Testis (tissue), 3 donors: ENCODE measurements around the gene PLCB1. TPM values are rescaled to one million over a fixed set of nuclear protein-coding genes. Genes with fewer than 3 reads are reported as not detected.

ENCODE experiments used
- DNase-seq: peaks from one replicate; pipeline ENCODE4 v3.0.0-alpha.2; 2019
- H3K27ac ChIP-seq, 2 donors: fragments of 200-600 bp; sonication (generic); one replicate each; pipeline ENCODE4 v1.5.1; 2019
- H3K27me3 ChIP-seq: fragments of 200-600 bp; sonication (generic); one replicate; pipeline ENCODE4 v1.5.1; 2019
- H3K36me3 ChIP-seq: fragments of 200-600 bp; sonication (generic); one replicate; pipeline ENCODE4 v1.5.1; 2017; ENCODE audit warnings: low read depth; ENCODE audit errors: missing control alignments
- H3K4me1 ChIP-seq: fragments of 200-600 bp; sonication (generic); one replicate; pipeline ENCODE4 v1.5.1; 2019
- H3K4me3 ChIP-seq, 2 donors: fragments of 200-600 bp; sonication (generic); one replicate each; pipeline ENCODE4 v1.5.1; 2017 to 2019
- H3K9me3 ChIP-seq: fragments of 200-600 bp; sonication (generic); one replicate; pipeline ENCODE4 v1.5.1; 2017
- POLR2A ChIP-seq: fragments of 450-650 bp; IDR thresholded peaks from one replicate; pipeline ENCODE4 v1.6.1; 2017; ENCODE audit warnings: antibody characterized with exemption, mild to moderate bottlenecking, moderate library complexity
- WGBS, 2 donors: methylation state at CpG; one replicate each; pipeline ENCODE4 v1.1.5; 2018; 5-methylcytosine and 5-hydroxymethylcytosine counted together
- intact Hi-C: fragments of 100-400 bp; cut with DNase I; formaldehyde crosslinking; loops from one replicate; pipeline ENCODE4 v1.15.1; 2023; ENCODE audit warnings: low total_unique reads
- polyA plus RNA-seq: library from polyadenylated mRNA; stranded (reverse); fragments of 350-450 nt; fragmentation: Illumina TruSeq; extraction: RNeasy Lipid Tissue Mini Kit (QIAGEN cat#74804); gene quantifications from one replicate; pipeline ENCODE4 v1.2.3, GENCODE V29; 2014; ENCODE audit warnings: low read depth, low replicate concordance; ENCODE audit not compliant: insufficient read depth
- total RNA-seq, 2 donors: library from RNA; depleted of rRNA; stranded (reverse); fragments of >200 nt; gene quantifications; one replicate each; pipeline ENCODE4 v1.2.3, GENCODE V29; 2016
- TF ChIP-seq, protein P1 (sequence below), 3 experiments: fragments of 450-650 bp in 2 of 3; fragments of 200-600 bp in 1 of 3; sonication (generic) in 1 of 3; IDR thresholded peaks; one replicate each; pipeline ENCODE4 v1.5.1; 2016 to 2019; ENCODE audit warnings: antibody characterized with exemption in 3 of 3, mild to moderate bottlenecking in 2 of 3, moderate library complexity in 1 of 3

Gene PLCB1
- total and polyA plus RNA-seq, 3 donors from 2014 or later = 3.1 to 9.8 (median 8.2) TPM

DNA sequence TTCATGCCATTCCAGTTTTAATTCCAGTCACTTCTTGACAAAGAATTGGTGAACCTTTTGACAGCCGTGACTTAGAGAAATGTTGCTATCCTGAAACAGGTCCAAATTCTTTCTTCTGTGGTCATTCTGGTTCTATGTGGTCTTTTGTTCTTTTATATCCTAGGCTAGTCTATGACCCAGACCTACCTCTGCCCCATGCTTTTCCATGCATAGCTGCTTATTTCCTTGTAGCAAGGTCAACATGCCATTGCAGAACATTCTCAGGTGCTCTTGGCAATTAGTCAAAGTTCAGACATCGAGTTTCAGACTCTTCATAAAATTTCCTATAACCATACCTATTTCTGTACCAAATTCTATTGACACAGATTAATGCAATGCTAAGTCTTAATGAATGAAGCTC is 202.6 kb downstream of the PLCB1 start:
- intact Hi-C loops = no loop called here
- no peak for DNase-seq
- Histone ChIP-seq H3K36me3 (no peaks in the 10 kb centered on the region), H3K9me3 (no peaks in the 10 kb centered on the region), H3K27ac (no peak overlapping the region), H3K4me3 (no peak overlapping the region), H3K4me1 (no peaks in the 10 kb centered on the region), H3K27me3 (no peaks in the 10 kb centered on the region)
- WGBS, 2 donors = 85 to 91% methylated on average over 2 of the region's 2 CpGs
- TF ChIP-seq POLR2A = no peak
- TF ChIP-seq, protein P1, sequence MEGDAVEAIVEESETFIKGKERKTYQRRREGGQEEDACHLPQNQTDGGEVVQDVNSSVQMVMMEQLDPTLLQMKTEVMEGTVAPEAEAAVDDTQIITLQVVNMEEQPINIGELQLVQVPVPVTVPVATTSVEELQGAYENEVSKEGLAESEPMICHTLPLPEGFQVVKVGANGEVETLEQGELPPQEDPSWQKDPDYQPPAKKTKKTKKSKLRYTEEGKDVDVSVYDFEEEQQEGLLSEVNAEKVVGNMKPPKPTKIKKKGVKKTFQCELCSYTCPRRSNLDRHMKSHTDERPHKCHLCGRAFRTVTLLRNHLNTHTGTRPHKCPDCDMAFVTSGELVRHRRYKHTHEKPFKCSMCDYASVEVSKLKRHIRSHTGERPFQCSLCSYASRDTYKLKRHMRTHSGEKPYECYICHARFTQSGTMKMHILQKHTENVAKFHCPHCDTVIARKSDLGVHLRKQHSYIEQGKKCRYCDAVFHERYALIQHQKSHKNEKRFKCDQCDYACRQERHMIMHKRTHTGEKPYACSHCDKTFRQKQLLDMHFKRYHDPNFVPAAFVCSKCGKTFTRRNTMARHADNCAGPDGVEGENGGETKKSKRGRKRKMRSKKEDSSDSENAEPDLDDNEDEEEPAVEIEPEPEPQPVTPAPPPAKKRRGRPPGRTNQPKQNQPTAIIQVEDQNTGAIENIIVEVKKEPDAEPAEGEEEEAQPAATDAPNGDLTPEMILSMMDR (IDR thresholded peaks at IDR 0.05) = no peak

DNA sequence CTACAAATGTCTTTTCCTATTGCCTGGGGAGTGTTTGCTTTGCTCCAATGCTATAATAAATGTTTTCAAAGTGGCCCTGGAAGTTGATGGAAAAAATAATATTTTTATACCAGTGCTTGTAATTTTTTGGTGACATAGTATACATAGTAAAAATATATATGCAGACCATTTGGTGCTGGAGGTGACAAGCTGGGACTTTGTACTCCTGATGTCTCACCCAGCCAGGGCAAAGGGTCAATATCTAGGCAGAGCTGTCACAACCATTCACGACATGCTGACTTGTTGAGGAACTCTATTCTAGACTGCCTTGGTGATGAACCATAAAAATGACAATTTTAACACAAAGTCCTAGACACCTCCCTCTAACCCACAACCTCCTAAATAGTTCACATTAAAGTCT is 203.0 kb downstream of the PLCB1 start:
- DNase-seq = no peak
- 85 to 92% methylated on average over 1 of the region's 1 CpG for WGBS, 2 donors
- Histone ChIP-seq H3K4me1 (no peaks in the 10 kb centered on the region), H3K9me3 (no peaks in the 10 kb centered on the region), H3K36me3 (no peaks in the 10 kb centered on the region), H3K27me3 (no peaks in the 10 kb centered on the region), H3K27ac (no peak overlapping the region), H3K4me3 (no peak overlapping the region)
- intact Hi-C loops = no loop called here
- TF ChIP-seq, protein P1 (IDR thresholded peaks at IDR 0.05) = no peak
- TF ChIP-seq POLR2A = no peak

DNA sequence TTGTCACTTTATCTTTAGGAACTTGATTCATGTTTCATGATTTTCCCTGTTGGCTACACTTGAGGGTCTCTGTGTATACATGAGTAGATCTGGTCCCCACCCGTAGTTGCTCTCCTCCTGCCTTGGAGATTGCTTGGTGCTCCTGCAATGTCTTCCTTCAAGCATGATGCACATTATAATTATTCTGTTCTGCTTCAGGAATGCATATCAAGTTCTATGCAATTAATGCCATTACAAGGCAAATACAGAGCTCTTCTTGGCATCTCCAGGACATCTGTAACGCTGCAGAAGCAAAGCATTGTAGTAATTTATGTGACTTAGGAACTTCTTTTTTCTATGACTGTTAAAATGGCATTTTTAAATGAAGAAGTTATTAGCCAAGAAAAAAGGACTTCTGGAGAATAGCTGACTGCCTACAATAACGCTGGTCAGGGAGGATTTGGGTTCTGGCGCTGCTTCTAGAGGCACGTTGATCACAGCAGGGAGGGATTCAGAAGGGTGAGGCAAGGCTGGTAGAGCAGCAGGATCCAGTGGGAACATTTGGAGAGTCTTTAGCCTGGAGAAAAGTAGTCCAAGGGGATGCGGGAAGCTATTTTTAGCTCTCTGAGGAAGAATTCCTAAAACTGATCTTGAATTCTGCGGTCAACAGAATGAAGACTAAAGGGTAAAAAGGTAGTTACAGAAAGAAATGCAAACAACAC is 203.6 kb downstream of the PLCB1 start:
- Histone ChIP-seq H3K4me3 (no peak overlapping the region), H3K27me3 (no peaks in the 10 kb centered on the region), H3K4me1 (no peaks in the 10 kb centered on the region), H3K36me3 (no peaks in the 10 kb centered on the region), H3K27ac (no peak overlapping the region), H3K9me3 (no peaks in the 10 kb centered on the region)
- intact Hi-C loops = no loop called here
- TF ChIP-seq, protein P1 (IDR thresholded peaks at IDR 0.05) = no peak
- no peak for TF ChIP-seq POLR2A
- 88 to 89% methylated on average over 7 of the region's 7 CpGs for WGBS, 2 donors
- DNase-seq = no peak

DNA sequence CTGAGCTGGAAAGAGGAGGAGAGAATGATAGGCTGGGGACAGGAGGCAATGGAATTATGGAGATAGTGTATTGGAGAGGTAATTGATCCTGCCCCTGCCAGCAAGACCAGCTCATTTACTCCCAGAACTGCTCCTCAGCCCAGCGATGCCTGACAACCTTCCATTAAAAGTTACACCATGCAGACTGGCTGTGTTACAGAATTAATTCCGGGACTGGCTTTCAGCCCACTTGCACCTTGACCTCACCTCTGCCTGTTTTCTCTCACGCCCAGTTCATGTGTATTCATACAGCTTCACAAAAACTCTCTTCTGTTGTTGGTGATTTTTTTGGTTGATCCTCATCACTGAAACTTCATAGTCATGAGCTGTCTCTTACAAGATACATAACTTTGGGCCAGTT is 207.3 kb downstream of the PLCB1 start:
- H3K4me3 ChIP-seq = no peak overlapping the region
- H3K27ac ChIP-seq = no peak overlapping the region
- intact Hi-C loops = no loop called here
- no peak for DNase-seq
- H3K4me1 ChIP-seq = no peaks in the 10 kb centered on the region
- 86 to 88% methylated on average over 3 of the region's 3 CpGs for WGBS, 2 donors
- H3K9me3 ChIP-seq = no peaks in the 10 kb centered on the region
- no peaks in the 10 kb centered on the region for H3K27me3 ChIP-seq
- H3K36me3 ChIP-seq = no peaks in the 10 kb centered on the region
- TF ChIP-seq, protein P1 (IDR thresholded peaks at IDR 0.05) = no peak
- no peak for TF ChIP-seq POLR2A

DNA sequence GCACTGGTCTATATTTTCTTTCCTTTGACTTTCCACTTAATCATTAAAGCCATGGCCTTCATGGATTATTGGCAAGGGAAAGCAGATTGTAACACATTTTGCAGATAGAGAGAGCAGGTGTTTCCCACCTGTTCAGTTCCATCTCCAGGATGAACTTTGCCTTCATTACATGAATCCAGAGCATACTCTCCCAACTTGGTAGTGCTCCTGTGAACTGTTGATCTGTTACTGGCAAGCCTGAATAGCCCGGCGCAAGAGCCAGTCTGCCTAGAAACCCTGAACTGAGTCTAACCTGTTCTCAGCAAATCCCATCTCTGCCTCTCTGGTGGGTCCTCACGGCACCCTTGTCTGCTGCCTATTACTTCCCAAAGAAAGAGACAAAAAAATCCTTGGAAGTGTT is 210.3 kb downstream of the PLCB1 start:
- no peaks in the 10 kb centered on the region for H3K9me3 ChIP-seq
- no peaks in the 10 kb centered on the region for H3K36me3 ChIP-seq
- no peak overlapping the region for H3K27ac ChIP-seq
- DNase-seq = no peak
- no peaks in the 10 kb centered on the region for H3K4me1 ChIP-seq
- H3K27me3 ChIP-seq = no peaks in the 10 kb centered on the region
- intact Hi-C loops = no loop called here
- 81 to 92% methylated on average over 3 of the region's 3 CpGs for WGBS, 2 donors
- TF ChIP-seq, protein P1 (IDR thresholded peaks at IDR 0.05) = no peak
- no peak for TF ChIP-seq POLR2A
- no peak overlapping the region for H3K4me3 ChIP-seq
